ENCODE results near the gene CERK.

- TF ChIP-seq POLR2A (IDR thresholded peaks at IDR 0.05; ENCODE audit: low read length) = no peak
- no peak for TF ChIP-seq GATA1 (IDR thresholded peaks at IDR 0.05; ENCODE audit: low read depth, low read length)
Measured at GRCh38 chr22:46752988-46753310, 14.9 kb upstream of the CERK start.
